Gastrocnemius medialis (tissue), 4 donors: ENCODE data around the gene SLC43A3.

Source experiments
- CTCF ChIP-seq, 5 experiments: fragments of 450-650 bp in 3 of 5; fragments of 200-600 bp in 2 of 5; sonication (generic) in 2 of 5; IDR thresholded peaks in 4 of 5; conservative IDR thresholded peaks in 1 of 5; 1 replicate in 4 of 5; 2 replicates in 1 of 5; pipeline ENCODE4 v1.5.1; 2016 to 2019; ENCODE audit warnings: antibody characterized with exemption in 5 of 5, mild to moderate bottlenecking in 3 of 5, moderate library complexity in 3 of 5
- POLR2A ChIP-seq, 2 donors: fragments of 450-650 bp; IDR thresholded peaks; one replicate each; pipeline ENCODE4 v1.6.1; 2017; ENCODE audit warnings: antibody characterized with exemption in 2 of 2, mild to moderate bottlenecking in 2 of 2, moderate library complexity in 2 of 2

GRCh38 chr11:57457643-57458023 is 30.7 kb upstream of the SLC43A3 start:
- TF ChIP-seq CTCF (IDR thresholded peaks at IDR 0.05 in 4 of 5, conservative IDR thresholded peaks at IDR 0.05 in 1 of 5) (no peak), POLR2A (IDR thresholded peaks at IDR 0.05) (no peak)
